ENCODE results near the gene ADGRE3. TPM values are rescaled to one million over a fixed set of nuclear protein-coding genes. Genes with fewer than 3 reads are reported as not detected.

The ADGRE3 gene
- total and polyA plus RNA-seq, 2 of the 4 experiments (the other 2 are of a cell fraction), result not detected

GRCh38 chr19:14616407-14616806 lies 58.2 kb downstream of the ADGRE3 start:
- no peak overlapping the region for H3K27ac ChIP-seq (ENCODE audit: insufficient read depth, low read length)
- no peak overlapping the region for H2AFZ ChIP-seq (replicated peaks; ENCODE audit: low read length, poor library complexity)
- DNase-seq (no peak), ATAC-seq (ENCODE audit: low read depth) (no peak)
- no peak overlapping the region for H2AK5ac ChIP-seq (ENCODE audit: low read depth, low read length)
- H2BK15ac ChIP-seq (ENCODE audit: low read depth, low read length), result no peak overlapping the region
- no peak overlapping the region for H2BK5ac ChIP-seq (ENCODE audit: low read depth, low read length, poor library complexity, severe bottlenecking)
- no peak overlapping the region for H2BK120ac ChIP-seq (ENCODE audit: low read depth, low read length)
- H3K9me1 ChIP-seq (ENCODE audit: insufficient read depth, low read length), result no peaks in the 10 kb centered on the region
- intact Hi-C loops (cut with micrococcal nuclease) (no loop called here), dilution Hi-C loops (cut with HindIII; ENCODE audit: low sequenced_read_pairs, unreplicated experiment) (no loop called here), in situ Hi-C loops (cut with MboI; ENCODE audit: low sequenced_read_pairs) (no loop called here)
- H4K5ac ChIP-seq (ENCODE audit: low read depth, low read length), result no peak overlapping the region
- H3K14ac ChIP-seq (replicated peaks; ENCODE audit: low read depth, low read length), result no peak overlapping the region
- no peak overlapping the region for H2BK20ac ChIP-seq (ENCODE audit: low read depth, low read length)
- H4K8ac ChIP-seq (ENCODE audit: low read depth in 2 of 2, low read length in 2 of 2), result no peak overlapping the region
- H3K79me1 ChIP-seq (ENCODE audit: low read depth in 1 of 2, low read length in 2 of 2), result no peaks in the 10 kb centered on the region
- no peak overlapping the region for H3K4me3 ChIP-seq (ENCODE audit: insufficient read depth, low read depth, low read length)
- TF ChIP-seq FOS (IDR thresholded peaks at IDR 0.05; ENCODE audit: low read depth, low read length) (no peak), CHD1 (IDR thresholded peaks at IDR 0.05; ENCODE audit: low read depth, low read length) (no peak), MXI1 (IDR thresholded peaks at IDR 0.05; ENCODE audit: borderline replicate concordance, low read depth, low read length) (no peak)
- H3K56ac ChIP-seq (ENCODE audit: extremely low read depth, insufficient read depth, low read length), result no peak overlapping the region
- BruUV-seq (replicated peaks), result no TSS peak
- no peak overlapping the region for H3K23ac ChIP-seq (ENCODE audit: low read depth, low read length)
- no peaks in the 10 kb centered on the region for H3K36me3 ChIP-seq (ENCODE audit: control insufficient read depth, insufficient read depth, low read length)
- 65% methylated on average over 2 of the region's 3 CpGs; no CpG with 5 or more reads in 1 of the 2 experiments for WGBS, 2 experiments (ENCODE audit: extremely low coverage in 2 of 2, insufficient read length in 1 of 2)
- H3K4me1 ChIP-seq (ENCODE audit: control insufficient read depth, insufficient read depth, low read length), result no peaks in the 10 kb centered on the region
- H3K4ac ChIP-seq (ENCODE audit: low read depth, low read length), result no peak overlapping the region
- no peaks in the 10 kb centered on the region for H3K27me3 ChIP-seq (ENCODE audit: control insufficient read depth, insufficient read depth, low read length)
- H2AK9ac ChIP-seq (replicated peaks; ENCODE audit: low read depth, low read length, poor library complexity), result no peak overlapping the region
- no peak overlapping the region for H3K18ac ChIP-seq (ENCODE audit: low read depth, low read length)
- CTCF ChIA-PET, result no interaction called here
- H4K91ac ChIP-seq (ENCODE audit: insufficient read depth, low read depth, low read length), result no peak overlapping the region
- peaks cover 3% of the 10 kb centered on the region; the same call in 1 of the 2 replicates for H3K9me3 ChIP-seq (ENCODE audit: control insufficient read depth, insufficient read depth, low read length)
- H3K9ac ChIP-seq (ENCODE audit: low read depth, low read length), result no peak overlapping the region
- H3K4me2 ChIP-seq (ENCODE audit: low read depth, low read length), result no peak overlapping the region
- no peaks in the 10 kb centered on the region for H4K20me1 ChIP-seq (ENCODE audit: insufficient read depth, low read length)
- POLR2A ChIA-PET (ENCODE audit: unreplicated experiment), result no interaction called here
